ENCODE data around the gene PPP1R18. TPM values are rescaled to one million over a fixed set of nuclear protein-coding genes. Genes with fewer than 3 reads are reported as not detected.

The PPP1R18 gene
- total and polyA plus RNA-seq, 8 donors, result 9.0 to 40.3 (median 19.2) TPM

DNA sequence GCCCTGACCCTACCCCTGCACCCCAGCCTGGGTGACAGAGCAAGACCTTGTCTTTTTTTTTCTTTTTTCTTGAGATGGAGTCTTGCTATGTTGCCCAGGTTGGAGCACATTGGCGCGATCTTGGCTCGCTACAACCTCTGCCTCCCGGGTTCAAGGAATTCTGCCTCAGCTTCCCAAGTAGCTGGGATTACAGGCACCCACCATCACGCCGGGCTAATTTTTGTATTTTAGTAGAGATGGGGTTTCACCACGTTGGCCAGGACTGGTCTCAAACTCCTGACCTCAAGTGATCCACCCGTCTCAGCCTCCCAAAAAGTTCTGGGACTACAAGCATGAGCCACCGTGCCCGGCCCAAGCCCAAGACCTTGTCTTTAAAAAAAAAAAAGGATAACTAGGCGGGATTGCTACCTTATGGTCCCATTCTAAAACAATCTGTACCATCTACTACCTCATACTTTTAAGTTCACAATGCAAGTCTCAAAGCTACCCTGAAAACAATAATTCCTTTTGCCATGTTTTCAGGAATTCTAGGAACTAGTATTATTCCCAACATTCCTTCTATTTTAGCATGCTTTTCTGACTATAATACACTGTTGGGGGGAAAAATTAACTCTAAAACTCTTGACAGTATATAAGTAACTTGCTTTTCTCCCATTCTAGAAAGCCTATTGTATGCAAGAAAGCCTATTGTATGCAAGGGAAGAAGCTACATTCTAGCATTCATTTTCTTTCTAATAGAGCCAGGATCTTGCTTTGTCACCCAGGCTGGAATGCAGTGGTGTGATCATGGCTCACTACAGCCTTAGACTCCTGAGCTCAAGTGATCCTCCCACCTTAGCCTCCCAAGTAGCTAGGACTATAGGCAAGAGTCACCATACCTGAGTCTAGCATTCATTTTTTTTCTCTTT, 40.3 kb upstream of the PPP1R18 start:
- Histone ChIP-seq H3K4me1 (peaks cover 26 to 78% (median 51%) of the 10 kb centered on the region in 4 donors), H3K36me3 (peaks cover 63 to 94% (median 93%) of the 10 kb centered on the region in 4 donors), H3K27me3 (no peaks in the 10 kb centered on the region)

GRCh38 chr6:30725713-30726505, 39.5 kb upstream of the PPP1R18 start:
- Histone ChIP-seq H3K27ac (peak overlapping the region in 3 of 5 donors; percentile 14 to 98 (median 49)), H3K4me3 (no peak overlapping the region), H3K36me3 (peaks cover 63 to 87% (median 85%) of the 10 kb centered on the region in 4 donors), H3K27me3 (no peaks in the 10 kb centered on the region), H3K4me1 (peaks cover 22 to 72% (median 47%) of the 10 kb centered on the region in 4 donors), H3K9me3 (no peaks in the 10 kb centered on the region)
- intact Hi-C loops (cut with DNase I; ENCODE audit: low total_unique reads), result loop anchor here (5.0 kb wide), 1 partner anchor 49 kb away; no protein-coding TSS in a partner anchor
- 57 to 65% (median 59%) methylated on average over 3 of the region's 3 CpGs for WGBS, 5 donors
- TF ChIP-seq POLR2AphosphoS5 (IDR thresholded peaks at IDR 0.05) (no peak), EP300 (IDR thresholded peaks at IDR 0.05) (no peak), POLR2A (IDR thresholded peaks at IDR 0.05) (no peak), CTCF (IDR thresholded peaks at IDR 0.05) (no peak)
- DNase-seq, result no peak

More for the DNA sequence above, 40.3 kb upstream of the PPP1R18 start:
- no peak for DNase-seq
- TF ChIP-seq POLR2A (IDR thresholded peaks at IDR 0.05) (no peak), CTCF (IDR thresholded peaks at IDR 0.05) (no peak), POLR2AphosphoS5 (IDR thresholded peaks at IDR 0.05) (no peak), EP300 (IDR thresholded peaks at IDR 0.05) (no peak)
- 83 to 88% (median 87%) methylated on average over 11 of the region's 11 CpGs for WGBS, 5 donors
- Histone ChIP-seq H3K9me3 (no peaks in the 10 kb centered on the region), H3K4me3 (no peak overlapping the region), H3K27ac (peak overlapping the region in 3 of 5 donors; percentile 22 to 98 (median 49))
- intact Hi-C loops (cut with DNase I; ENCODE audit: low total_unique reads), result loop anchor here (5.0 kb wide), 1 partner anchor 49 kb away; no protein-coding TSS in a partner anchor

DNA sequence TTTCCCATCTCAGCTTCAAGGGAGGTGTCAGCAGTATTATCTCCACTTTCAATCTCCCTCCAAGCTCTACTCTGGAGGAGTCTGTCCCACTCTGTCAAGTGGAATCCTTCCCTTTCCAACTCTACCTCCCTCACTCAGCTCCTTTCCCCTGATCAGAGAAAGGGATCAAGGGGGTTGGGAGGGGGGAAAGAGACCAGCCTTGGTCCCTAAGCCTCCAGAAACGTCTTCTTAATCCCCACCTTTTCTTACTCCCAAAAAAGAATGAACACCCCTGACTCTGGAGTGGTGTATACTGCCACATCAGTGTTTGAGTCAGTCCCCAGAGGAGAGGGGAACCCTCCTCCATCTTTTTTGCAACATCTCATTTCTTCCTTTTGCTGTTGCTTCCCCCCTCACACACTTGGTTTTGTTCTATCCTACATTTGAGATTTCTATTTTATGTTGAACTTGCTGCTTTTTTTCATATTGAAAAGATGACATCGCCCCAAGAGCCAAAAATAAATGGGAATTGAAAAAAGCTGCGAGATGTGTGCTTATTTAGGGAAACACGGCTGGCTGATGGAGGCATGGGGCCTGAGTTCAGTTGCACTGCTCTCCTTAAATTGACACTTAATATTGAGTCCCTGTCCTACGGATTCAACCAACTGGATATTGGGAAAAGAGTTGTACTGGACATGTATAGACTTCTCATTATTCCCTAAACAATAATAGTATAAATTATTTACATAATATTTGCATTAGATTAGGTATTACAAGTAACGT, 38.6 kb upstream of the PPP1R18 start:
- H3K9me3 ChIP-seq, result no peaks in the 10 kb centered on the region
- H3K4me1 ChIP-seq, result peaks cover 15 to 64% (median 39%) of the 10 kb centered on the region in 4 donors
- DNase-seq, result no peak
- H3K27ac ChIP-seq, result peak overlapping the region in 3 of 5 donors; percentile 42 to 98 (median 49)
- no peak overlapping the region for H3K4me3 ChIP-seq
- peaks cover 60 to 79% (median 76%) of the 10 kb centered on the region in 4 donors for H3K36me3 ChIP-seq
- intact Hi-C loops (cut with DNase I; ENCODE audit: low total_unique reads), result loop anchor here (5.0 kb wide), 1 partner anchor 48 kb away; no protein-coding TSS in a partner anchor
- 34 to 42% (median 38%) methylated on average over 6 of the region's 6 CpGs for WGBS, 5 donors
- TF ChIP-seq EP300 (IDR thresholded peaks at IDR 0.05) (no peak), POLR2A (IDR thresholded peaks at IDR 0.05) (no peak), CTCF (IDR thresholded peaks at IDR 0.05) (no peak), POLR2AphosphoS5 (IDR thresholded peaks at IDR 0.05) (no peak)
- no peaks in the 10 kb centered on the region for H3K27me3 ChIP-seq

Measured in stomach (tissue), 9 donors.